Dendritic cell treated with granulocyte-macrophage colony-stimulating factor and Interleukin-4, amounts not matched to agents 40 ng/mL and 50 ng/mL, for 4 days (primary cell): ENCODE results near the gene TARM1.
A peak's percentile ranks its signal among the peaks of the same experiment; 100 is the strongest.
"Not testable (repeated sequence)": the region's sequence is repeated elsewhere in the genome, so short reads cannot be mapped to it uniquely, and the experiment has no call there.

Source experiments
- H3K27ac Mint-ChIP-seq: one replicate; pipeline ENCODE4 v1.8.0; 2022; ENCODE audit warnings: mild to moderate bottlenecking, mixed read lengths
- H3K27me3 Mint-ChIP-seq: one replicate; pipeline ENCODE4 v1.8.0; 2022; ENCODE audit warnings: mild to moderate bottlenecking, mixed read lengths
- H3K36me3 Mint-ChIP-seq: one replicate; pipeline ENCODE4 v1.8.0; 2022; ENCODE audit warnings: low read depth, mixed read lengths
- H3K4me1 Mint-ChIP-seq: one replicate; pipeline ENCODE4 v1.8.0; 2022; ENCODE audit warnings: low read depth, mixed read lengths
- H3K4me3 Mint-ChIP-seq: one replicate; pipeline ENCODE4 v1.8.0; 2022; ENCODE audit warnings: mild to moderate bottlenecking, moderate library complexity, mixed read lengths
- H3K9me3 Mint-ChIP-seq: one replicate; pipeline ENCODE4 v1.8.0; 2022; ENCODE audit warnings: mixed read lengths
- intact Hi-C: fragments of 100-400 bp; cut with micrococcal nuclease; formaldehyde crosslinking; loops from one replicate; pipeline ENCODE4 v1.15.0; 2022

TARM1 gene

DNA sequence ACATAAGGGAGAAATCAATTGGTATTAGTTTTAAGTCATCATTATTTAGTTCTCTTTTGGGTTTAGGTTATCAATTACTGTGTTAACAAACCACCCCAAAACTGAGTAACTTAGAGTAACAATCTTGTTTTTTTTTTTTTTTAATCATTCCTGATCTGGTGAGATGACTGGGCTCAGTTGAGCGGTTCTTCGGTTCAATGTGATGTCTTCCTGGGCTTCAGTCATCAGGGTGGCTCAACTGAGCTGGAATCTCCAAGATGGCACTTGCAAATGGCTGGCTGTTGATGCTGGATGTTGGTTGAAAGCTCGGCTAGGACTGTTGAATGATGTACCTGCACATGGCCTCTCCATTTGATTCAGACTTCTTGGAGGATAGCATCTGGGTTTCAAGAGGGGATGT lies 3.2 kb upstream of the TARM1 start:
- Mint-ChIP-seq H3K9me3 (peaks cover 16% of the 10 kb centered on the region), H3K4me3 (no peak overlapping the region), H3K27me3 (peaks cover 11% of the 10 kb centered on the region), H3K4me1 (peaks cover 14% of the 10 kb centered on the region), H3K27ac (no peak overlapping the region), H3K36me3 (no peaks in the 10 kb centered on the region)
- intact Hi-C loops: no loop called here

DNA sequence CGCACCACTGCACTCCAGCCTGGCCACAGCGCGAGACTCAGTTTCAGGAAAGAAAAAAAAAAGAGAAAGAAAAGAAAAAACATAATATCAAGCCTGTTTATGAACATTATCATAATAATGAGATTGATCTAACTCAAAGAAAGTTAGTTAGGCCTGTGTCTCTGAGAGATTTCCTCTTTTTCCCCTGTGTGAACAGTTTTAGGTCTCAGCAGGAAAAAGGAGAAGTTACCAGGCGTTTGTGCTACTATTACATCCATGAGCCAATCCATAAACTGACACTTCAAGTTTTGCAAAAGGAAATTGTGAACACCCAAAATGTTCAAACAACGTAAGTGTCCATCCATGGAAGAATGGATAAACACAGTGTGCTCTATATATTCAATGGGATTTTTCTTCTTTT lies 3.8 kb downstream of the TARM1 start:
- H3K27ac Mint-ChIP-seq: peak overlapping the region; percentile 79
- peaks cover 31% of the 10 kb centered on the region for H3K4me1 Mint-ChIP-seq
- H3K4me3 Mint-ChIP-seq: no peak overlapping the region
- no peaks in the 10 kb centered on the region for H3K36me3 Mint-ChIP-seq
- intact Hi-C loops: no loop called here
- no peaks in the 10 kb centered on the region for H3K27me3 Mint-ChIP-seq
- H3K9me3 Mint-ChIP-seq: peaks cover 8% of the 10 kb centered on the region

DNA sequence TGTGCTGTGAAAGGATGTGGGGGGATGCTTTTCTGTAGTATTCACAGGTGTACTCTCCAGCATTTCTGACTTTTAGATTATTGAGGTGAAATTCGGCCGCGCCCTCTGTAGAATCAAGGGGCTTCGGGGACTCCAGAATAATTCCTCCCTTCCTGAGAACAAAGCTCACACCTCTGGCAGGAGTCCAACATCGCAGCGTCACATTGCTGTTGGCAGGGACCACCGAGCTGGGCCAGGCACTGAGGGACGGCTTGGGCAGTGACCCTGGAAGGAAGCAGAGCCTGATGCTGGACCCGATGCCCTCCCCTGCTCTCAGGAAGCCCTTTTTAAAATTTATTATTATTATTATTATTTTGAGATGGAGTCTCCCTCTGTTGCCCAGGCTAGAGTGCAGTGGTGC lies 6.3 kb downstream of the TARM1 start:
- H3K4me3 Mint-ChIP-seq: no peak overlapping the region
- intact Hi-C loops: no loop called here
- no peaks in the 10 kb centered on the region for H3K27me3 Mint-ChIP-seq
- no peak overlapping the region for H3K27ac Mint-ChIP-seq
- no peaks in the 10 kb centered on the region for H3K36me3 Mint-ChIP-seq
- H3K4me1 Mint-ChIP-seq: peaks cover 21% of the 10 kb centered on the region
- no peaks in the 10 kb centered on the region for H3K9me3 Mint-ChIP-seq

DNA sequence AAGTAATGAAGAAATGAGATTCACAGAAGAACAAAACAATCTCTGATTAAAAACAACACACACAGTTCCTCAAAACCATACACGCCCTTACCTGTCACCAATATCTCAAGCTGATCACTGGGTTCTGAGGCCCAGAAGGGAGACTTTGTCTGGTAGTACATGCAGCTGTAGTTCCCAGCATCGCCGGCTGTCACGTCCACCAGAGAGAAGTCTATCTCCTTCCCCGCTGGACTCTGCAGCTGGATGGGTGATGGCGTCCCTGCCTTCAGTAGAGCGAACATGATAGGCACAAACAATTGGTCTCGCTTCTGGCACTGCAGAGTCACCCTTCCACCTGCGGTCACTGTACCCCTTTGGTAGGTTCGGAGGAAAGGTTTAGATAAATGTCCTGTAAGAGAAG lies 7.3 kb downstream of the TARM1 start:
- no peaks in the 10 kb centered on the region for H3K36me3 Mint-ChIP-seq
- no peaks in the 10 kb centered on the region for H3K27me3 Mint-ChIP-seq
- intact Hi-C loops: no loop called here
- peaks cover 10% of the 10 kb centered on the region for H3K9me3 Mint-ChIP-seq
- no peak overlapping the region for H3K4me3 Mint-ChIP-seq
- H3K27ac Mint-ChIP-seq: peak overlapping the region; percentile 35
- peaks cover 23% of the 10 kb centered on the region for H3K4me1 Mint-ChIP-seq

DNA sequence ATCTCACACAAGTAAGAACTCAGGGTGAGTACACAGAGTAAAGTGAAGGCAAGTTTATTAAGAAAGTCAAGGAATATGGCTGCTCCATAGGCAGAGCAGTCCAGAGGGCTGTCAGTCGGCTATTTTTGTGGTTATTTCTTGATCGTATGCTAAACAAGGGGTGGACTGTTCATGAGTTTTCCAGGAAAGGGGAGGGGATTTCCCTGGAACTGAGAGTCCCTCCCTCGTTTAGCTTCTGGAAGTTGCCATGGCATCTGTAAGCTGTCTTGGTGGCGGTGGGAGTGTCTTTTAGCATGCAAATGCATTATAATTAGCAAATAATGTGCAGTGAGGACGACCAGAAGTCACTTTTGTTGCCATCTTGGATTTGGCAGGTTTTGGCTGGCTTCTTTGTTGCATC lies 11.7 kb downstream of the TARM1 start:
- H3K27me3 Mint-ChIP-seq: peaks cover 3% of the 10 kb centered on the region
- intact Hi-C loops: no loop called here
- H3K4me1 Mint-ChIP-seq: peaks cover 16% of the 10 kb centered on the region
- no peaks in the 10 kb centered on the region for H3K36me3 Mint-ChIP-seq
- peaks cover 10% of the 10 kb centered on the region for H3K9me3 Mint-ChIP-seq
- H3K27ac Mint-ChIP-seq: peak overlapping the region; percentile 12
- H3K4me3 Mint-ChIP-seq: no peak overlapping the region

DNA sequence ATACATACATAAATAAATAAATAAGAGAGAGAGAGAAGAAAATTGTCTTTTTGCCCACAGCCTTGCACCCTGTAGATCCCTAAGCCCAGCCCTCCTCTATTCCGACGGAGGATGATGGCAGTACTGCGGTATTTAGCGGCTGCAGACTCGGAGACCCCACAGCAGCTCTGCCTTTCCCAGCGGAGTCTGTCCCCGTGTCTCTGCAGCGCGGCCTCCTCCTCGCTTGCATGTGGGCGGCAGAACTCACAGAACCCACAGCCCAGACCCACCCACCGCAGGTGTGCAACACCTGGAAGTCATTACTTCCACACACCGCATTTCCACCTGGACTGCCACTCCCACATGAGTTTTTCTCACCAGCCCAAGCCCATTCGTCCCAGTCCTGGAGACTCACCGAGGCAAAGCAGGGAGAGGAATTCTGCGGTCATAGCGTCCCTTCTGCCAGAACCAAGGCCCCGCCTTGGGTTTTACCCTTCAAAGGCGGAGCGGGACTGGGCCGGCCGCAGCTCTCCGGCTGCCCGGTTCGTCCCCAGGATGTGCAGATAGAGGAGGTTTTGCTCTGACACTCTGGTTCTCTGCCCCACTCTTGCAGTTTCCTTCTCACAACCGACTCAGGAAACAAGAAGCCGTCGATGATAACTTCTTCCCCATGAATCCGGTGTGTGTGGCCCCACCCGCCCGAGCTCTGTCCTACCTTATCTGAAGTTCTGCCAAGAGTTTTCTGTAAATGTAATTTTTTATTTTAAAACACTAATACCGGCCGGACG lies 17.6 kb downstream of the TARM1 start, which contains the start of gene VSTM1:
Gene VSTM1, minus strand, starts transcription at position 548 of the 767 bp plus-strand sequence. Its CDS starts 120 bp downstream, at position 428.
- H3K27ac Mint-ChIP-seq: peak within 1 kb of the TSS; percentile 43
- H3K27me3 Mint-ChIP-seq: peaks cover 3% of the 10 kb centered on the region
- no peaks in the 10 kb centered on the region for H3K9me3 Mint-ChIP-seq
- intact Hi-C loops: loop anchor here (5.0 kb wide), 1 partner anchor 34 kb away; no protein-coding TSS in a partner anchor
- H3K4me1 Mint-ChIP-seq: peaks cover 45% of the 10 kb centered on the region
- peak within 1 kb of the TSS; percentile 55 for H3K4me3 Mint-ChIP-seq
- peaks cover 1% of the 10 kb centered on the region for H3K36me3 Mint-ChIP-seq

DNA sequence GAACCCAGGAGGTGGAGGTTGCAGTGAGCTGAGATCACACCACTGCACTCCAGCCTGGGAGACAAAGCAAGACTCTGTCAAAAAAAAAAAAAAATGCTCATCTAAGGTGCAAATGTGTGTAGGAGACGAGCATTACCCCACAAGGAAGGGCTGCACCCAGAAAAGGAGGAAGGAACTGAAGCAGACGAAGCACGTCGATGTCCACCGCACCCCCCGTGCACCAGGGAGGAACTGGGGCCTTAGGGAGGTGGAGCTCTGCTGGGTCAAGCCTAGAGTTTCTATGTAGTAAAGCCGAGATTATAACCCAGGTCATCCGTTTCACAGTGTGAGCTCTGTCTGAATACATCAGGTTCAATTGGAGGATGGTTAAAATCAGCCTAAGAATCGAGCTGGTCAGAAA lies 18.5 kb downstream of the TARM1 start:
- no peaks in the 10 kb centered on the region for H3K9me3 Mint-ChIP-seq

DNA sequence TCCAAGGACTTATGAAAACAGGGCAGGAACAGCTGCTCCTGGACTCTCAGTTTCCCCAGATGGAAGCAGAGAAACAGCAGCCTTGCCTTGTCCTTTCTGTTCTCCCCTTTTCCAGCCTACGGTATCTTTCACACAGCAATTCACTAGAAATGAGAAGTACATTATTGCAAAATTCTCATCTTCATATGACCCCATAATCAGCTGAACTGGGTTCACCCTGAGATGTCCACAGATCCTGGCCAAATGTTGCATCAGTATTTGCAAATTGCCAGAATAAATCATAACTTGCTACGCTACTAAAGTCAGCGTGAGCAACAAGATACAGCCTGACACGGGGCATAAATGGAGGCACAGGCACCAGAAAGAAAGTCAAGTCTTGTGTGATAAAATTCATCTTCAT lies 33.5 kb downstream of the TARM1 start:
- Mint-ChIP-seq H3K4me3 (no peak overlapping the region), H3K27ac (peak overlapping the region; percentile 63), H3K36me3 (no peaks in the 10 kb centered on the region), H3K9me3 (no peaks in the 10 kb centered on the region), H3K27me3 (peaks cover 3% of the 10 kb centered on the region), H3K4me1 (peaks cover 51% of the 10 kb centered on the region)
- intact Hi-C loops: no loop called here

More for the DNA sequence above, 18.5 kb downstream of the TARM1 start:
- Mint-ChIP-seq H3K36me3 (peaks cover 6% of the 10 kb centered on the region), H3K4me3 (peak overlapping the region; percentile 4), H3K27me3 (no peaks in the 10 kb centered on the region), H3K27ac (no peak overlapping the region), H3K4me1 (peaks cover 40% of the 10 kb centered on the region)
- intact Hi-C loops: loop anchor here (5.0 kb wide), 1 partner anchor 35 kb away; no protein-coding TSS in a partner anchor

DNA sequence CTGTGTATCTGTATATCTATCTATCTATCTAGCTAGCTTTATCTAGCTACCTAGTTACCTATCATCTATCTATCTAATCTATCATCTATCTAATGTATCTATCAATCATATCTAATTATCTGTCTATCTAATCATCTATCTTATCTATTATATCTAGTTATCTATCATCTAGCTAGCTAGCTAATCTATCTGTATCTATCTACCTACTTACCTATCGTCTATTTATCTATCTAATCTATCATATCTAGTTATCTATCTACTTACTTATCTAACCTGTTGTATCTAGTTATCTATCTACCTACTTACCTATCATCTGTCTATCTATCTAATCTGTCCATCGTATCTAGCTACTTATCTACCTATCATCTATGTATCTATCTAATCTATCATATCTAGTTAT lies 35.4 kb downstream of the TARM1 start:
- intact Hi-C loops: no loop called here
- Mint-ChIP-seq H3K27ac (no peak overlapping the region), H3K9me3 (no peaks in the 10 kb centered on the region), H3K4me1 (peaks cover 41% of the 10 kb centered on the region), H3K27me3 (peaks cover 8% of the 10 kb centered on the region), H3K4me3 (no peak overlapping the region), H3K36me3 (peaks cover 5% of the 10 kb centered on the region)

DNA sequence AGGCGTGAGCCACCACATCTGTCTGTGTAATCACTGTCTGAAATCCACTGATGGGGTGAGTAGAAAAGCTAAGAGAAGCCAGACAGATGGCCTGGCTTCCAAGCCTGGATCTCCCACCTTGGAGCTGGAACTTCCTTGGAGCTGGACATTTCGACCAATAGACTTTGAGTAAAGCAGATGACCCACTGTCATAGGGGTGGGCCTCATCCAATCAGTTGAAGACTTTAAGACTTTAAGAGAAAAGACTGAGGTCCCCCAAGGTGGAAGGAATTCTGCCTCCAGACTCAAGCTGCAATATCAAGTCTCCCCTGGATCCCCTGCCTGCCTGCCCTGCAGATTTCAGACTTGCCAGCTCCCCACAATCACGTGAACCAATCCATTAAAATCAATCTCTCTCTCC lies 38.2 kb downstream of the TARM1 start:
- H3K4me3 Mint-ChIP-seq: no peak overlapping the region
- H3K4me1 Mint-ChIP-seq: peaks cover 16% of the 10 kb centered on the region
- H3K27me3 Mint-ChIP-seq: peaks cover 8% of the 10 kb centered on the region
- no peak overlapping the region for H3K27ac Mint-ChIP-seq
- peaks cover 5% of the 10 kb centered on the region for H3K36me3 Mint-ChIP-seq
- H3K9me3 Mint-ChIP-seq: no peaks in the 10 kb centered on the region
- intact Hi-C loops: no loop called here

DNA sequence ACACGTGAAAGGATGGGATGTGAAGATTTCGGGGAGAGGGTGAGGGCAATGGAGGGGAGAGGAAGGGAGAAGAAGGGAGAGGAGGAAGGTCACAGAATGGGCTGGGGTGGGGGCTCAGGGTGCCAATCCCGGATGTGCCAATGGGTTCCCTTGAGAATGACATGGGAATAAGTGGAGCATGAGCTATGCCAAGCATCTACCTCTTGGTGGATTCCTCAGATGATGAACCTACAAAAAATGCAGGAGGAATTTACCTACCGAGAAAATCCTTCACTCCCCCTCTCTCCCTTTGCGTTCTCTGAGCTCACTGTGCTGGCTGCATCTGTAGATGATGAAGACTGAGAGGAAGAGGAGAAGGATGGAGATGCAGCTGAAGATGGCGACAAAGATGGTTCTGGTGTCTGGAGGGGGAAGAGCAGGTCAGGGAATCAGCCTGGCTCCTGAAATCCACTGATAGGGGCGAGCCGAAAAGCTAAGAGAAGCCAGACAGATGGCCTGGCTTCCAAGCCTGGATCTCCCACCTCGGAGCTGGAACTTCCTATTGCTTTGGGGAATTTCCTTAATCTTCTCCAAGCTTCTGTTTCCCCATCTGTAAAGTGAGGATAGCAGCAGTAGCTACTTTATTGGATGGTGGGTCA lies 39.1 kb downstream of the TARM1 start:
- Mint-ChIP-seq H3K27me3 (peaks cover 10% of the 10 kb centered on the region), H3K27ac (no peak overlapping the region), H3K4me3 (no peak overlapping the region), H3K36me3 (peaks cover 5% of the 10 kb centered on the region), H3K9me3 (no peaks in the 10 kb centered on the region), H3K4me1 (peaks cover 10% of the 10 kb centered on the region)
- intact Hi-C loops: no loop called here

DNA sequence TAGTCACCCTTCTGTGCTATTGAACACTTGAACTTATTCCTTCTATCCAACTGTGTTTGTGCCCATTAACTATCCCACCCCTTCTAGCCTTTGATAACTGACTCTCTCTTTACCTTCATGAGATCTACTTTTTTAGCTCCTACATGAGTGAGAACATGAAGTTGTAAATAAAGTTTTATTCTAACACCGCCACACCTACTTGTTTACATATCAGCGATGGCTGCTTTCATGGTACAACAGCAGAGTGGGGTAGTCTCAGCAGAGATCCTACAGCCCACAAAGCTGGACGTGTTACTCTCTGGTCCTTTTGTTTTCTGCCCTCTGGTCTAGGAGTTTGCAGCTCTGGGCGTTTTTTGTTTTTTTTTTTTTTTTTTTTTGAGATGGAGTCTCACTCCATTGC lies 41.2 kb downstream of the TARM1 start:
- no peaks in the 10 kb centered on the region for H3K4me1 Mint-ChIP-seq
- no peaks in the 10 kb centered on the region for H3K9me3 Mint-ChIP-seq
- intact Hi-C loops: no loop called here
- H3K4me3 Mint-ChIP-seq: no peak overlapping the region
- peaks cover 9% of the 10 kb centered on the region for H3K27me3 Mint-ChIP-seq
- peaks cover 5% of the 10 kb centered on the region for H3K36me3 Mint-ChIP-seq
- no peak overlapping the region for H3K27ac Mint-ChIP-seq

DNA sequence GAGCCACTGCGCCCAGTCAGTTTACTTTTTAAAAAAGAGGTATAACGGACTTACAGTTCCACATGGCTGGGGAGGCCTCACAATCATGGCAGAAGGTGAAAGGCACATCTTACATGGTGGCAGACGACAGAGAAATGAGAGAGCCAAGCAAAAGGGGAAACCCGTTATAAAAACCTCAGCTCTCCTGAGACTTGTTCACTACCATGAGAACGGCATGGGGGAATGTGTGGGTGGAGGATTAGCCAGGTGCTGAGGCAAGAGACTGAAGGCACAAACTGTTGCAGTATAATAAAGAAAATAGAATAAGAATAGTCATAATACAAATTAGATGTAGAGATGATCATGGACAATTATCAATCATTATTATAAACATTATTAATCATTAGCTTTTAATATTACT lies 44.6 kb downstream of the TARM1 start:
- H3K9me3 Mint-ChIP-seq, H3K27me3 Mint-ChIP-seq, intact Hi-C loops, H3K36me3 Mint-ChIP-seq, H3K4me1 Mint-ChIP-seq, H3K27ac Mint-ChIP-seq, H3K4me3 Mint-ChIP-seq: not testable (repeated sequence)

DNA sequence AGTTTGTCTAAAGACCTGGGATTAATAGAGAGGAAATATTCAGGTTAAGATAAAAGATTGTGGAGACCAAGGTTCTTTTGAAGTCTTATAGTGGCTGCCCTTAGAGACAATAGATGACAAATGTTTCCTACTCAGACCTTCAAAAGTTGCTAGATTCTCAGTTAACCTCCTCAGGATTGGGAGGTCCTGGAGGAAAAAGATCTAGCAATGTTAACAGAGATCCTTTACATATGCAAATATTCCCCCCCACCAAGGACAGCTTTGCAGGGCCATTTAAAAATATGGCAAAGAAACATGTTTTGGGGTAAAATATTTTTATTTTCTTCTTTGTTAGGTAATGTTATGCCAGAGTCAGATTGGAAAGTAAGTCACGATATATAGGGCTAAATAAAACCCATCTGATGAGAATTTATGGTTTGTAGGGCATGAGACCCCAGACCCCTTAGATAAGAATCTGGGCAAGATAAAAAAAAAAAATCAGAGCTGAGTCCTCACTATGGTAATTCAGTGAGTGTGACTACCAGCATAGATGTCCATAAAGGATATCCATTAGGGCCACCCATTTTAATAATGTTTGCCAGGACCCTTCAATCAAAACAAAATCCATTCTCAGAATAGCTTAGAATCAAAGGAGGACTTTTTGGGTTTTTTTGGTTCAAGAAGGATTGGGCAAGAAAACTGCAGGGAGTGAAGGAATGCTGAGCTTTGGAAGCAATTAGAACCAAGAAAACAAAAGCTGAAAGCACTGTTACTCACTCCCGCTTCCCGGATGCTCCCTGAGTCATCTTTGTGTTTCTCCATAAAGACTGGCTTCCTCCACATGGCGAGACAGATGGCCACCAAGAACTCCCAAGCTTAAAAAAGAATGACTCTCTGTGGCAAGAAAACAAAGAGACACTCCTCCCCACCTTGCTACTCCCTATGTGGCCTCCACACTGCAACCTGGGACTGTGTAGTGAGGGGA lies 45.7 kb downstream of the TARM1 start:
- no peak overlapping the region for H3K27ac Mint-ChIP-seq
- peaks cover 11% of the 10 kb centered on the region for H3K27me3 Mint-ChIP-seq
- intact Hi-C loops: no loop called here
- no peaks in the 10 kb centered on the region for H3K36me3 Mint-ChIP-seq
- H3K9me3 Mint-ChIP-seq: no peaks in the 10 kb centered on the region
- peaks cover 10% of the 10 kb centered on the region for H3K4me1 Mint-ChIP-seq
- H3K4me3 Mint-ChIP-seq: no peak overlapping the region
